ENCODE results near the gene MYLK. TPM values are rescaled to one million over a fixed set of nuclear protein-coding genes. Genes with fewer than 3 reads are reported as not detected.
"Not testable (repeated sequence)": the region's sequence is repeated elsewhere in the genome, so short reads cannot be mapped to it uniquely, and the experiment has no call there.

Gene MYLK, protein sequence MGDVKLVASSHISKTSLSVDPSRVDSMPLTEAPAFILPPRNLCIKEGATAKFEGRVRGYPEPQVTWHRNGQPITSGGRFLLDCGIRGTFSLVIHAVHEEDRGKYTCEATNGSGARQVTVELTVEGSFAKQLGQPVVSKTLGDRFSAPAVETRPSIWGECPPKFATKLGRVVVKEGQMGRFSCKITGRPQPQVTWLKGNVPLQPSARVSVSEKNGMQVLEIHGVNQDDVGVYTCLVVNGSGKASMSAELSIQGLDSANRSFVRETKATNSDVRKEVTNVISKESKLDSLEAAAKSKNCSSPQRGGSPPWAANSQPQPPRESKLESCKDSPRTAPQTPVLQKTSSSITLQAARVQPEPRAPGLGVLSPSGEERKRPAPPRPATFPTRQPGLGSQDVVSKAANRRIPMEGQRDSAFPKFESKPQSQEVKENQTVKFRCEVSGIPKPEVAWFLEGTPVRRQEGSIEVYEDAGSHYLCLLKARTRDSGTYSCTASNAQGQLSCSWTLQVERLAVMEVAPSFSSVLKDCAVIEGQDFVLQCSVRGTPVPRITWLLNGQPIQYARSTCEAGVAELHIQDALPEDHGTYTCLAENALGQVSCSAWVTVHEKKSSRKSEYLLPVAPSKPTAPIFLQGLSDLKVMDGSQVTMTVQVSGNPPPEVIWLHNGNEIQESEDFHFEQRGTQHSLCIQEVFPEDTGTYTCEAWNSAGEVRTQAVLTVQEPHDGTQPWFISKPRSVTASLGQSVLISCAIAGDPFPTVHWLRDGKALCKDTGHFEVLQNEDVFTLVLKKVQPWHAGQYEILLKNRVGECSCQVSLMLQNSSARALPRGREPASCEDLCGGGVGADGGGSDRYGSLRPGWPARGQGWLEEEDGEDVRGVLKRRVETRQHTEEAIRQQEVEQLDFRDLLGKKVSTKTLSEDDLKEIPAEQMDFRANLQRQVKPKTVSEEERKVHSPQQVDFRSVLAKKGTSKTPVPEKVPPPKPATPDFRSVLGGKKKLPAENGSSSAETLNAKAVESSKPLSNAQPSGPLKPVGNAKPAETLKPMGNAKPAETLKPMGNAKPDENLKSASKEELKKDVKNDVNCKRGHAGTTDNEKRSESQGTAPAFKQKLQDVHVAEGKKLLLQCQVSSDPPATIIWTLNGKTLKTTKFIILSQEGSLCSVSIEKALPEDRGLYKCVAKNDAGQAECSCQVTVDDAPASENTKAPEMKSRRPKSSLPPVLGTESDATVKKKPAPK (N-terminal part only)
- 100 to 1,000 TPM; 332 to 513 (median 397) TPM for polyA plus RNA-seq (ENCODE audit: insufficient read depth in 1 of 5, insufficient read length in 5 of 5, low replicate concordance in 1 of 5)
- long read RNA-seq, donor 1, full-length matches to known transcripts: 76 of 199 reads
- long read RNA-seq, donor 1, partial matches to known transcripts: 123 of 199 reads
- long read RNA-seq, donor 1, other reads (novel, unspliced or antisense): 0 of 199 reads
- long read RNA-seq, donor 2, full-length matches to known transcripts: 47 of 114 reads
- long read RNA-seq, donor 2, partial matches to known transcripts: 67 of 114 reads
- long read RNA-seq, donor 2, other reads (novel, unspliced or antisense): 0 of 114 reads
- long read RNA-seq, donor 3, full-length matches to known transcripts: 86 of 169 reads
- long read RNA-seq, donor 3, partial matches to known transcripts: 83 of 169 reads
- long read RNA-seq, donor 3, other reads (novel, unspliced or antisense): 0 of 169 reads
- long read RNA-seq, donor 4, full-length matches to known transcripts: 42 of 105 reads
- long read RNA-seq, donor 4, partial matches to known transcripts: 63 of 105 reads
- long read RNA-seq, donor 4, other reads (novel, unspliced or antisense): 0 of 105 reads
- long read RNA-seq, donor 5, full-length matches to known transcripts: 70 of 159 reads
- long read RNA-seq, donor 5, partial matches to known transcripts: 89 of 159 reads
- long read RNA-seq, donor 5, other reads (novel, unspliced or antisense): 0 of 159 reads
- long read RNA-seq, donor 6, full-length matches to known transcripts: 101 of 229 reads
- long read RNA-seq, donor 6, partial matches to known transcripts: 122 of 229 reads
- long read RNA-seq, donor 6, other reads (novel, unspliced or antisense): 6 of 229 reads
- long read RNA-seq, donor 7, full-length matches to known transcripts: 26 of 75 reads
- long read RNA-seq, donor 7, partial matches to known transcripts: 49 of 75 reads
- long read RNA-seq, donor 7, other reads (novel, unspliced or antisense): 0 of 75 reads
- long read RNA-seq, donor 8, full-length matches to known transcripts: 21 of 56 reads
- long read RNA-seq, donor 8, partial matches to known transcripts: 35 of 56 reads
- long read RNA-seq, donor 8, other reads (novel, unspliced or antisense): 0 of 56 reads

DNA sequence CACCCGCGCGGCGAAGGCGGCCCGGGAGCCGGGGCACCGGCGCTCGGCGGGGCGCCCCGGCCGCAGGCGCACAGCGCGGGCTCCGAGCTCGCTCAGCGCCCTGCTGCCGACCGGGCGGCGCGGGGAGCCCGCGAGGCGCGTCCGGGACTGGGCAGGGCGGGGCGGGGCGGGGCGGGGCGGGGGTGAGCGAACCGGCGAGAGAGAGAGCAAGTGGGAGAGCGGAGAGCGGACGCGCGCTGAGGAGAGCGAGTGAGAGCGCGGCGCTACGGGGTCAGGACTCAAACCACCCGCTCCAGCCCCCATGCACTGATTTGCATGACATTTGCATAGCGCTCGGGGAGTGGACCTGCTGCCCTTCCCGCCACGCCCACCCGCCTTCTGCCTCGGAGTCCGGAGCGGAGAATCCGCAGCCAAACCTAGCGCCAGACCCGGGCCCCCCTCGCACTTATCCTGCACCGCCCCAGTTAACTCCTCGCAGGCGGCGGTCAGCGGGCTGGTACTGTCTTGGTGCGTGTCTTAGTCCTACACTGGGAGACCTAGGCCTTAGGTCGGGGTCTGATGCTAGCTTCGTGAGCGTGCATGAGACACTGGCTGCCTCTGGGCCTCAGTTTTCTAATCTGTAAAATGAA, at the start of gene MYLK:
TSS of gene MYLK (minus strand) at position 130 of the 629 bp plus-strand sequence. CDS start 90,491 bp downstream, outside the sequence.
- DNase-seq: peak; percentile 79 to 80

DNA sequence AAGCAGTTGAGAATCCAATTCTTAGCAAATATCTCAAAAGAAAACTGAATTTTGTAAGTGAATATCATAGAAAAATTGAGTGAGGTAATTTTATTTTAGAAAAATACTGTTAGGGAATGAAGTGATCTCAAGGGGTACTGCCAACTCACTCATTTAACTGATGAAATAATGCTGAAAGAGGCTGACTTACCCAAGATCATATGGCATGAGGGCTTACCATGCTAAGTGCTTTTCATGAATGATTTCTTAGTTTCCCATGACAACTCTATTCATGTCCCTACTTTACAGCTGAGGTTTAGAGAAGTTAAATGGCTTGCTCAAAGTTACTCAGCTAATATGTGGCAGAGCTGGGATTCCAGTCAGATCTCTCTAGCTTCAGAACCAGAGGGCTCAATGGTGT, 46.3 kb upstream of the MYLK start:
- no peak for DNase-seq

DNA sequence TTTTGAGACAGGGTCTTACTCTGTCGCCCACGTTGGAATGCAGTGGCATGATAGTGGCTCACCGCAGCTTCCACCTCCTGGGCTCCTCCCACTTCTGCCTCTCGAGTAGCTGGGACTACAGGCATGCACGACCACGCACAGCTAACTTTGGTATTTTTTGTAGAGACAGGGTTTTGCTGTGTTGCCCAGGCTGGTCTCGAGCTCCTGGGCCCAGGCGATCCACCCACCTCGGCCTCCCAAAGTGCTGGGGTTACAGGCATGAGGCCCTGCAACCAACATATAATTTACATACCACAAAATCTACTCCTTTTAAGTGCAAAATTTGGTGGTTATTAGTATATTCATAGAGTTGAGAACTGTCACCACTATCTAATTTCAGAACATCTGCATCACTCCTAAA, 45.2 kb upstream of the MYLK start:
- DNase-seq: no peak

DNA sequence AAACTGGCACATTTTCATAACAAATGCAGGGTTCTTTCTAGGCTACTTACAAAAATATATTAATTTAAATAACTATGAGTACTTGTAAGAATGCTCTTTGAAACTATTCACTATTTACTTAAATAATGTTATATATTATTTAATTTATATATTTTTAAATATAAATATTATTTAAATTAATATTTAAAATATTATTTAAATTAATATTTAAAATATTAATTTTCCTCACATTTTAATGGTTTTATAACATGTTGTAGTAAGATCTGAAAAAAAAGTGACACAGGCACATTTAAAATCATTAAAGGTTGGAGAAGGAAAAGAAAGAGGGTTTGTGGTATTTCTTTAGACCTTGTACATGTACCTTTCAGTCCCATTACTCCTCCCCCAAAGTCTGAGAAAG, 42.3 kb upstream of the MYLK start:
- no peak for DNase-seq

DNA sequence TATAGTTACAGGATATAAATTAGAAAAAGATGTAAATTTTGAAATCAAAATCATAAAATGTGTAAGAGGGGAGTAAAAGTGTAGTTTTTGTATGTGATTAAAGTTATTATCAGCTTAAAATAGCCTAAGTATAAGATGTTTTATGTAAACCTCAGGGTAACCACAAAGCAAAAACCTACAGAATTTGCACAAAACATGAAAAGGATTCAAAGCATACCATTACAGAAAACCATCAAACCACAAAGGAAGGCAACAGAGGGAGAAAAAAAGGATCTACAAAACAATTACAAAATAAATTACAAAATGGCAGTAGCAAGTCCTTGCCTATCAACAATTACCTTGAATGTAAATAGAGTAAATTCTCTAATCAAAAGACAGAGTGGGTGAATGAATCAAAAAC, 36.7 kb upstream of the MYLK start:
- no peak for DNase-seq

DNA sequence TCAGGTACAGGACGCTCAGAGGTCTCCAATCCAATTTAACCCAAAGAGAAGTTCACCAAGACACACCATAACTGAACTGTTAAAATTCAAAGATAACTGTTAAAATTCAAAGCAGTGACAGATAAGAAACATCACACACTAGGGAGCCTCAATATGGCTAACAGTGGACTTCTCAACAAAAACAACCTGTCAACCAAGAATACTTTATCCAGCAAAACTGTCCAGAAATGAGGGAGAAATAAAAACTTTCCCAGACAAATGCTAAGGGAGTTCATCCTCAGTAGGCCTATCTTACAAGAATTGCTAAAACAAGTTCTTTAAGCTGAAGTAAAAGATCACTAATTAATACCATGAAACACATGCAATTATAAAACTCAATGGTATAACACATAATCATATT, 36.3 kb upstream of the MYLK start:
- DNase-seq: no peak

DNA sequence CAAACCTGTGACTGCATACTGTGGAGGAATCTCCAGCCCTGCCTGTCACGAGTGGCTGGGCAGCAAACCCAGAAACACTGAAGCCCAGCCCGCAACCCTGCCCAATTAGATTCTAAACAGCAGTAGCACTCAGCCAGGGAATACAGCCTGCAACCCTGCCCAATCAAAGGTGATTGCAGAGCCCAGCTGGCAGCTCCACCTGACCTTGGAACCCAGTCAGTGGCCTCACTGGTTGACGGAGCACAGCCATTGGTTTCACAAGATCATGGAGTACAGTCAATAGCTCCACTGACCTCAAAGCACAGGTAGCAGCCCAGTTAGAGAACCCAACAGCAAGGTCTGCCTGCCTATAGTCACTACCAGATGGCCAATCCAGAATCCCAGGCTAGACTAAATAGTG, 35.2 kb upstream of the MYLK start:
- no peak for DNase-seq

DNA sequence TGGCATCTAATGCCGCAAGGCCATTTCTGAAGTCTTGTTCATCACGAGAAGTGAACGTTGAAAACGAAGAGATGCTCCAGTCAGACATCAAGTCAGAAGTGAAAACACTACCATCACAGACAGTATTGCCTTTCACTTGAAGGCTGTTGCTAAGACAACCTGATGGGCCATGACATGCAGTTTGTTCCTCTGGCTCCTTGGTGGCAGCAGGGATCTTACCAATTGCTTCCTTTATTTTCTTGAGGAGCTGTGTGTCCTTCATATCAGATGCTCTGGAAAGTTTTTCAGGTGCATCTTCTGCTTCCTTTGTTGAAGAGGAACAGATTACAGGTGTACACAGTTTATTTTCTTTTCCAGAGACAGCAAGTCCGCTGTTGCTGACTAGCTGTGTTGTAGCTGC, 30.7 kb upstream of the MYLK start:
- DNase-seq: no peak

DNA sequence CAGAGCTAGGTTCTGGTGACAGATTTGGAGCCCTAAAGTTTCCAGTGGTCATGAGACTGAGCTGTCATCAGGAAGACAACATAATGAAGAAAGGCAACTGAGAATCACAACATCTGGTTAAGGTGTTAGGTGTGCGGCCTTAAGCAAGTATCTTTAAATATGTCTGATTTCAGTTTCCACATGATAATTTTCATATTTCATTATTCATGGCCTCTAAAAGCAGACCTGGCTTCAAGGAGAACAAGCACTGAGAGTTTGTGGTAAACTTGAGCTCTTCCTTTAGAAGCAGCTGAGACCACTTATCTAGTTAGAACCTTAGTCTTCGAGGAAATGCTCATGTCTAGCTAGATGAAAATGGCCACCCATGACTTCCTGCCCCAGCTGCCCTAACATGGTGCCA, 25.7 kb upstream of the MYLK start:
- no peak for DNase-seq

DNA sequence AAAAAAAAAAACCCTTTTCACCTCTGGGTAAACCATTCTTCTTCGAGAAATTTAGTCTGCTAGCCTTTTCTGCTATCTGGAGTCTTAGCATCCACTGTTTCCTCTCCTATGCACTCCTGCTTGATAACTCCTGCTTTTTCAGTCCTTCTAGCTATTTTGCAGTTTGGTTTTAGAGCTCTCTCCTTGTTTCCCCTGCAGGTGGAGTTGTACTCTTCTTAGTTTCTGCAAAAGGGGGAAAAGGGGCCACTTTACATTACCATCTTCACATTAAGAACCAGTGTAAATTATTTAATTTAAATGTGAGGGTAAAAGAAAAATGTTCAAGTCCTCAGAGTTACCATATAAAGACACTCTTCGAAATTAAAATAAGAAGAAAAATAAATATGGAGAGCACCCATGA, 23.6 kb upstream of the MYLK start:
- no peak for DNase-seq

DNA sequence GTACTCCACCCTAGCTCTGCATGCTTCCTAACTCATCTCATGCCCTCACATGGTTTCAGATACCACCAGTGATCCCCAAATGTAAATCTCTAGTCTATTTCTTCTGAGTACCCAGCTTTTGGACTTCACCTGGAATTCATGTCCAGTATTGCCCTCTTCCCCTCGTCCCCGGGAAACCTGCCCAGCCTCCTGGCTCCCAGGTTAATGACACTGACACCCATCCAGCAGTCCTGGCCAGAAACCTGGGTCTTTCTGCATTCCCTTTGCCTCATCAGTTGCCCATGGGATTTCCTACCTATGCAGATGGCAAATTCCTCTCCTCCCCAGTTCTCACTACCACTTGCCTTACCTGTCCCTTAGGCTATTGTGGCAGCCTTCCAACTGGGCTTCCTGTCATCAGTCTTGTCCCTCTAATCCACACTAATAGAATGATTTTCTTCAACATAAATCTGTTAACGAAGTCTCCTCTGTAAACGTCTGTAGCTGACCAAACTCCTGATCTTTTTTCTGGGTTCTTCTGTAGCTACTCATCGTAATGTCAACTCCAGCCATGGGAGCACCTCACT, 15.3 kb upstream of the MYLK start:
- no peak for DNase-seq

DNA sequence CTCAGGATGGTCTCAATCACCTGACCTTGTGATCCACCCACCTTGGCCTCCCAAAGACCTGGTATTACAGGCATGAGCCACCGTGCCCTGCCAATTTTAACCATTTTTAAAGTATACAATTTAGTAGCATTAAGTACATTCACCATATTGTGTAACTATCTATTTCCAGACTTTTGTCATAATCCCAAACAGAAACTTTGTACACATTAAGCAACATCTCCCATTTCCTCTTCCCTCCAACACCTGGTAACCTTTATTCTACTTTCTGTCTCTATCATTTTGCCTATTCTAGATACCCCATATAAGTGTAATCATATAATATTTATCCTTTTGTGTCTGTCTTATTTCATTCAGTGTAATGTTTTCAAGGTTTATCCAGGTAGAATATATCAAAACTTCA, 8.9 kb upstream of the MYLK start:
- no peak for DNase-seq

DNA sequence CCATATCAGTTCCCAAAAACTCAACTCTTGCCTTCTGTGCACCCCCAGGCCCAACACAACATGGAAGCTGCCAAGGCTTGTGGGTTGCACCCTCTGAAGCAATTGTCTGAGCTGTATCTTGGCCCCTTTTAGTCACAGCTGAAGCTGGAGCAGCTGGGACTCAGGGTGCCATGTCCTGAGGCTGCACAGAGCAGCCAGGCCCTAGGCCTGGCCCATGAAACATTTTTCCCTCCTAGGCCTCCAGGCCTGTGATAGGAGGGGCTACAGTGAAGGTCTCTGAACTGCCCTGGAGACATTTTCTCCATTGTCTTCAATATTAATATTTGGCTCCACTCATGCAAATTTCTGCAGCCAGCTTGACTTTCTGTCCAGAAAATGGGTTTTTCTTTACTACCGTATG, 8.1 kb upstream of the MYLK start:
- no peak for DNase-seq

DNA sequence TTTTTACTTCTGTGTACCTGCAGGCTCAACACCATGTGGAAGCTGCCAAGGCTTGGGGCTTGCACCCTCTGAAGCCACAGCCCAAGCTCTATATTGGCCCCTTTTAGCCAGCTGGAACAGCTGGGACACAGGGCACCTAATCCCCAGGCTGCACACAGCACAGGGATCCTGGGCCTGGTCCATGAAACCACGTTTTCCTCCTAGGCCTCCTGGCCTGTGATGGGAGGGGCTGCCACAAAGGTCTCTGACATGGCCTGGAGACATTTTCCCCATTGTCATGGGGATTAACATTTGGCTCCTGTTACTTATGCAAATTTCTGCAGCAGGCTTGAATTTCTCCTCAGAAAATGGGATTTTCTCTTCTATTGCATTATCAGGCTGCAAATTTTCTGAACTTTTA, 6.9 kb upstream of the MYLK start:
- not testable (repeated sequence) for DNase-seq

DNA sequence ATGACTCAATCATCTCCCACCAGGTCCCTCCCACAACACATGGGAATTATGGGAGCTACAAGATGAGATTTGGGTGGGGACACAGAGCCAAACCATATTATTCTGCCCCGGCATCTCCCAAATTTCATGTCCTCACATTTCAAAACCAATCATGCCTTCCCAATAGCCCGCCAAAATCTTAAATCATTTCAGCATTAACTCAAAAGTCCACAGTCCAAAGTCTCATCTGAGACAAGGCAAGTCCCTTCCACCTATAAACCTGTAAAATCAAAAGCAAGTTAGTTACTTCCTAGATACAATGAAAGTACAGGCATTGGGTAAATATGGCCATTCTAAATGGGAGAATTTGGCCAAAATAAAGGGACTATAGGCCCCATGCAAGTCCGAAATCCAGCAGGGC, 6.0 kb upstream of the MYLK start:
- DNase-seq: not testable (repeated sequence)

DNA sequence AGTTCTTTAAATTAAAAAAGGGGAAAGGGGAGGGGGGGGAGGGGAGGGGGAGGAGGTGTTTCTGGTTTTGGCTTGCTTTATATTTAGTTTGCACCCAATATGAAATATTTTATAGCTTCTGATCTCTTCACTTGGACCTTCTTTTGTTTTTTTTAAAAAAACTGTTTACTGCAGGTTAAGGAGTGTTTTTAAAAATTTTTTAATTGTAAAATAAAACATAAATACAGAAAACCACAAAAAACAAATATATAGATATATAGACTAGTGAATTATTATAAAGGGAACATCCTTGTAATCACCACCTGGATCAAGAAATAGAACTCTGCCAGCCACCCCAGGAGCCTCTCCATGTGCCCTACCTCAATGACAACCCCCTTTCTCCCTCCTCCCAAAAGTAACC, 861 bp upstream of the MYLK start:
- DNase-seq: no peak

DNA sequence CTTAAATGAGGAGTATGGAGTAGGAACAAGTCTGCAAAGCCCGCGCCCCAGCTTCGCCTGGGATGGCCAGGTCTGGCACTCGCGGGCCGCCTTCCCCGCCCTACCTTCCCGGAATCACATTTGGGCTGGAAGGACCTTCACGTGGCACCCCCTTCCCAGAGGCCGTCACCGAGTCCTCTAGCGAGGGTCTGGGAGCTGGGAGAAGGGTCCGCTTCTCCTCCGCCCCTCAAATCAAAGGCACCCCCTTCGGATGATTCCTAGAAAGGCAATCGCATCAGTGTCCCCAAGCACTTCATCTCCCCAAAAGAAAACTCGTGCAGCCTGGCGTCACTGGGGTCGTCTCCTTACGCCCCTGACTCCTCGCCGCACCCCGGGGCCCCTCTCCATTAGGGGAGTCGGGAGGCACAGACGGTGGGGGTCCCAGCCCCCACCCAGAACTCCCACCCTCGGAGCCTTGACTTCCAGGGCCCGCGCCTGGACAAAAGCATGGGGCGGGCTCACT, 380 bp downstream of the MYLK start:
- peak; percentile 17 to 23 for DNase-seq

DNA sequence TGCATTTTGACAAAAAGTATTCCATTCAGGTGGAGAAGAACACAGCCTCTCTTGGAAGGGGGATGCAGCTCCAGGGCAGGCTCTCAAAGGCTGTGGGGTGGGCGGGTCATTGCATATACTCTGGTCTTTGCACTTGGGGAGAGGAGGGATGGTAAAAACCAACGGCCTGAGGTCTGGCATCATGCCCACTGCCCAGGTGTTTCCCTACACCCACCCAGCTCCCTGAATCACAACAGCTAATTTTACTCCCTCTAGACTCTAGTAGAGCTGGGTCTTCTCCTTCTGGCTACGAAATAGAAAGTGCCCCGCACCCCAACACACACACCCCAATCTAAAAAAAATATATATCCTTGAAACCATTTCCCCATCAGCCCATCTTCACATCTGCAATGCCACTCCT, 1.0 kb downstream of the MYLK start:
- DNase-seq: no peak

DNA sequence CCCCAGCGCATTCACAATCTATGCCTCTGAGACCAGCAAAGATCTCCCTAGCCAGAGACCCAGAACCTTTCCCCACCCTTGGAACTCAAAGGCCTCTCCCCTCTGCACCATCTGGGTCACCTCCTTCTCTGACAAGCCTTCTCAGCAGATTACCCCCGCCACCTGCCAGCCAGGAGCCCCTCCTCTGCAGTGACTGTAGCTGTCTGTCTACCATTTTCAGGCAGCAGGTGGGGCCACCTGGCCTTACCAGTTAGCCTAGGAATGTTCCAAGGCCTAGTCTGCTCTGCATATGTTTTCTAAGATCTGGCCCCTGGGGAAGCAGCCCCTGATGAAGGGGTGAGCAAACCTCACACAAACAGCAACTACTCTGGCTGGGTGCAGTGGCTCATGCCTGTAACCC, 2.4 kb downstream of the MYLK start:
- no peak for DNase-seq

Measured in right lung (tissue), 10 donors.